NB4 (cell line): ENCODE results near the gene PAK5.

Experiments
- DNase-seq: peaks from one replicate; pipeline ENCODE4 v3.0.0; 2010; ENCODE audit warnings: low read depth
- H3K4me3 ChIP-seq: one replicate; pipeline ENCODE4 v1.5.1; 2011; ENCODE audit warnings: mild to moderate bottlenecking, low read depth, low read length, moderate library complexity
- CTCF ChIP-seq: IDR thresholded peaks from one replicate; pipeline ENCODE4 v1.5.1; 2012; ENCODE audit warnings: low read depth, low read length
- MAX ChIP-seq: IDR thresholded peaks from 2 replicates; pipeline ENCODE4 v1.6.1; 2011; ENCODE audit warnings: low read depth, low read length
- MYC ChIP-seq: IDR thresholded peaks from 2 replicates; pipeline ENCODE4 v1.6.1; 2011; ENCODE audit warnings: low read depth, low read length
- POLR2A ChIP-seq: IDR thresholded peaks from 2 replicates; pipeline ENCODE4 v1.6.1; 2011; ENCODE audit warnings: mild to moderate bottlenecking; ENCODE audit not compliant: insufficient read length; ENCODE audit errors: extremely low read depth

PAK5 gene

GRCh38 chr20:9514072-9514460 lies 324.8 kb downstream of the PAK5 start:
- H3K4me3 ChIP-seq, result no peak overlapping the region

GRCh38 chr20:9510911-9511310 lies 328.0 kb downstream of the PAK5 start:
- TF ChIP-seq MYC (no peak), CTCF (no peak), MAX (no peak), POLR2A (no peak)
- peak overlapping the region; percentile 44 for H3K4me3 ChIP-seq
- no peak for DNase-seq

More at GRCh38 chr20:9514072-9514460, 324.8 kb downstream of the PAK5 start:
- TF ChIP-seq CTCF (no peak), POLR2A (no peak), MYC (no peak), MAX (no peak)
- no peak for DNase-seq

- no peak for DNase-seq
- H3K4me3 ChIP-seq, result no peak overlapping the region
- no peak for TF ChIP-seq MAX
- no peak for TF ChIP-seq MYC
- TF ChIP-seq POLR2A, result no peak
- TF ChIP-seq CTCF, result no peak
Observed at GRCh38 chr20:9509246-9509645, 329.6 kb downstream of the PAK5 start.

- no peak for DNase-seq
- TF ChIP-seq CTCF (no peak), MAX (no peak), POLR2A (no peak), MYC (no peak)
- H3K4me3 ChIP-seq, result no peak overlapping the region
Observed at GRCh38 chr20:9508696-9509178, 330.1 kb downstream of the PAK5 start.

- H3K4me3 ChIP-seq, result no peak overlapping the region
- DNase-seq, result no peak
- TF ChIP-seq POLR2A (no peak), CTCF (no peak), MYC (no peak), MAX (no peak)
Observed at GRCh38 chr20:9508240-9508661, 330.6 kb downstream of the PAK5 start.
